Central memory CD4-positive, alpha-beta T cell (primary cell): ENCODE results near the gene PIMREG.

Experiments
- DNase-seq: peaks from one replicate; pipeline ENCODE4 v3.0.0; 2022

The PIMREG gene

GRCh38 chr17:6462692-6463091 lies 18.4 kb downstream of the PIMREG start:
- DNase-seq: no peak

GRCh38 chr17:6463616-6464445 lies 19.6 kb downstream of the PIMREG start:
- DNase-seq: no peak

GRCh38 chr17:6464446-6465041 lies 20.3 kb downstream of the PIMREG start:
- no peak for DNase-seq

- no peak for DNase-seq
These were observed 21.1 kb downstream of the PIMREG start for GRCh38 chr17:6465206-6466003.

GRCh38 chr17:6467567-6467966 lies 23.3 kb downstream of the PIMREG start:
- DNase-seq: no peak

GRCh38 chr17:6468051-6468790 lies 24.0 kb downstream of the PIMREG start:
- DNase-seq: no peak

- DNase-seq: no peak
These were observed 26.0 kb downstream of the PIMREG start for GRCh38 chr17:6470146-6470718.

GRCh38 chr17:6470751-6471521 lies 26.7 kb downstream of the PIMREG start:
- DNase-seq: no peak

GRCh38 chr17:6471531-6472465 lies 27.5 kb downstream of the PIMREG start:
- no peak for DNase-seq

- no peak for DNase-seq
These were observed 28.3 kb downstream of the PIMREG start for GRCh38 chr17:6472517-6472916.

- peak; percentile 38 for DNase-seq
These were observed 29.0 kb downstream of the PIMREG start for GRCh38 chr17:6473128-6473767.

- no peak for DNase-seq
These were observed 30.1 kb downstream of the PIMREG start for GRCh38 chr17:6474376-6474775.

GRCh38 chr17:6474906-6475305 lies 30.7 kb downstream of the PIMREG start:
- DNase-seq: no peak

GRCh38 chr17:6475411-6475810 lies 31.2 kb downstream of the PIMREG start:
- no peak for DNase-seq

GRCh38 chr17:6476076-6476809 lies 32.0 kb downstream of the PIMREG start:
- no peak for DNase-seq

- DNase-seq: no peak
These were observed 32.5 kb downstream of the PIMREG start for GRCh38 chr17:6476810-6477179.

- DNase-seq: no peak
These were observed 33.7 kb downstream of the PIMREG start for GRCh38 chr17:6477831-6478383.

- no peak for DNase-seq
These were observed 34.2 kb downstream of the PIMREG start for GRCh38 chr17:6478486-6478885.
